Stimulated activated CD8-positive, alpha-beta memory T cell treated with anti-CD3 and anti-CD28 coated beads, Interleukin-15, amount 100 ng/mL, for 1 hour (primary cell): ENCODE measurements around the gene EDIL3.
"Not testable (repeated sequence)": the region's sequence is repeated elsewhere in the genome, so short reads cannot be mapped to it uniquely, and the experiment has no call there.

Source experiments
- DNase-seq: peaks from one replicate; pipeline ENCODE4 v3.0.0-alpha.2; 2020; ENCODE audit warnings: low read depth

Gene EDIL3

DNA sequence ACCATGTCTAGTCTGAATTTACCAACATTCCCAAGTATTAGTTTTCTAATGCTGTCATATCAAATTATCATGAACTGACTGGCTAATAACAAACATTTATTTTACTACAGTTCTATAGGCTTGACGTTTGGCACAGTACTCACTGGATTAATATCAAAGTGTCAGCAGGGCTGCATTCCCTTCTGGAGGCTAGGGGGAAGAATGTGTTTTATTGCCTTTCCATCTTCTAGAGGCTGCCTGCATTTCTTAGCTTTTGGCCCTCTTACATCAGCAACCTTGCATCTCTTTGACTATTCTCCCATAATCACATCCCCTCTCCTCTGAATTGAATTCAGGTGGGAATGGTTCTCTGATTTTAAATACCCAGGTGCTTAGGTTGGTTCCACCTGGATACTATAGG, 84.7 kb downstream of the EDIL3 start:
- DNase-seq = no peak

DNA sequence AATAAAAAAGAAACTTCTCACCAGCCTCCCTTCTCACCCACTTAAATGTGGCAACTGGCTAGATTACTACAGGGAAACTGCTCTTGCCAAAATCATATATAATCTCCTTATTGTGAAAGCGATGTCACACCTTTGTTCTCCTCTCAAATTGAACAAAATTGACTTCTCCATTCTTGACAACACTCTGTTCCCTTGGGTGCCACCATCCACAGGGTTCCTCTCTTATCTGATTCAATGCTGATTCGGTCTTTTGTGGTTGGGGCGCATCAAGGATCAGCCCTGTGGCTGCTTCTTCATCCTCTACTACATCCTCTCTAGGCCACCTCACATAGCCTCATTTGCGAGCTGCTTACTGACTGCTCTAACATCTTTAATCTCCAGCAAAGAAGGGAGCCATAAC, 86.1 kb downstream of the EDIL3 start:
- DNase-seq = no peak

DNA sequence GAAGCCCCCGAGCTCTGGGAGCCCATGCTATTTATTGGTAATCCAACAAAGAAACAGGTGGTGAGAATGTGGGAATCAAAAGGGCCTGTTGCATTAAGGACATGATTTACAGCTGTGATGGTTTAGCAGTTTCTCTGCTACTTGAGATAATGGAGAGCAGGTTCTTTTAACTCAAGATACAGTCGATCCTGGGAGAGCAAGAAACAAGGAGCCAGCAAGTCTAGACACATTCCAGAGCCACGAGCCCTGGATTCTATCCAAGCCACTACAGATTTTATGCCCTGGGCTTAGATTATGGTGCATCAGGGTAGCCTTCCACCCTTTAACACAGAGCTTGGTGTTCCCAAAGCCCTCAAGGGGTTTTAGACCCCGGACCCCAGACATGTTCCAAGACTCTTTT, 87.0 kb downstream of the EDIL3 start:
- DNase-seq = not testable (repeated sequence)

DNA sequence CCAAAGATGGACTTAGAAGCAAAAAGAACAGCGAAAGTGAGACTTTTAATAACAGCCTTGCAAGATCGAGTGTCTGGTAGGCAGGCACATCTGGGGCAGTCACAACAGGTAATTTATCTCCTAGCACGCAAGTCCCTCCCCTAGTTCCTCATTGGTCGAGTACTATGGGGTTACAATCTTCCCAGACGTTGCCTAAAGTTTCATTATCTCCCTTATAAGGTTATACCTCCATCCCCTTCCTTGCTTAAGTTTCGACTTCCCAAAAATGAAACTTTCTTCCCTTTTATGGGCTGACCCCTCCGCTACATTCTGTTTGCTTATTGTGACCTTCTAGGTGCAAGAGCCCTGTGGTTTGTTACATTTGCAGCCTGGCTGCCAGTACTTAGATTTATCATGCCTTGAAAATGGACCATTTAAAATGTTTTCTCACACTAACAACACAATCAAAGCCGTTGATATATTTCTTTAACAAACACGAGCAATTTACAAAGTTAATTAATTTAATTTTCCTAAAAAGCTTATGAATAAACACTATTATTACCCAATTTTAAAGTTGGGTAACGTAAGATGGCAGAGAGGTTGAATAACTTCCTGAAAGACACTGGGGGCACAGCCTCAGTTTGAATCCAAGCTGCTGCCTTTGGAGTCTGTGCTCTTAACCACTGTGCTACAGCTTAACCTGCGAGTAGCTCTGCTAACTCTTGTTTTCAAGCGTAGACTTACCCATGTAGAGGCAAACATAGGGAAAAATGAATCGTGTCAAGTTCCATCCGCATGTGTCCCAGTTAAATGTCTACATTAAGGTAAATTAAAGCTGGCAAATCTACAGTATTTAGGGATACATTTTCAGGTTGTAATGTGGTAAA, 91.7 kb downstream of the EDIL3 start:
- DNase-seq = no peak

DNA sequence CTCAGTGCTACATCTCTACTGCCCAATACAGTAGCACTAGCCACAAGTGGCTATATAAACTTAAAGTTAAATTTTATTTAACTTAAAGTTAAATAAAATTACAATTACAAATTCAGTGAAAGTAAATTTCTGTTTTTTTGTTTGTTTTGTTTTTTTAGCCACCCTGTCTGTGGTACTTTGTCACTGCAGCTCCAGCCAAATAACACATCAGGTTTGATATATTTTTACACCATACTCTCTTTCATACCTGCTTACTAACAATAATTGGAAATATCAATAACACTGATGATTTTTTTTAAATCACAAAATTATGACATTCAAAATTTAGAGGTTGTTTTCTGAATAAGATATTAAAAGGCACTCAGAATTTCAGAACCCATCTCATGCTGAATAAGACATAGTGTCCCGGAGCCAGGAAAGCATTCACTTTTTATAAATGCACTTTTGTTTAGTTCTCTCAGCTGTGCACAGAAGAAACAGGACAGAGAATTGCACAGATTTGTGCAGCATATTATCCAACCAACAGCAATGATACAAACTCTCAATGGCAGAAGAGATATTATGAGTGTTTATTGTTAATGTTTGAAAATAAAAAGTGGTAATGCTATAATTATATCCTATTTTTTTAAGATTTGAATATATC, 92.6 kb downstream of the EDIL3 start:
- DNase-seq = no peak

DNA sequence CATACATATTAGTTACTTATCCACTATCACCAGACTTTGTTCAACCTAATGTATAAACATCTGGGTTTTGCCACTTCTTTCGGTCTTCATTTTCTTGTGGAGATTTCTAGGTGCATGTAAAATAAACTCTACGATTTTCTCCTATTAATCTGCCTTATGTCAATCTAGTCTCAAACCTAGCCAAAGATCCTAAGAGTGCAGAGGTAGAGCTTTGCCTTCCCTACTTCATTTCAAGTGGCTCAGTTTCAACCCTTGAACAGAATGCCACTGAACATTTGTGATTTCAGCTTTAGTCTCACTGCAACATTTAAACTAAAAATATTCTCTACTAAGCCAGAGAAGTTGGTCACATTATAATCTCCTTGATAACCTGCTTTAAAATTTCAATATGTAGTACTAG, 94.0 kb downstream of the EDIL3 start:
- no peak for DNase-seq

DNA sequence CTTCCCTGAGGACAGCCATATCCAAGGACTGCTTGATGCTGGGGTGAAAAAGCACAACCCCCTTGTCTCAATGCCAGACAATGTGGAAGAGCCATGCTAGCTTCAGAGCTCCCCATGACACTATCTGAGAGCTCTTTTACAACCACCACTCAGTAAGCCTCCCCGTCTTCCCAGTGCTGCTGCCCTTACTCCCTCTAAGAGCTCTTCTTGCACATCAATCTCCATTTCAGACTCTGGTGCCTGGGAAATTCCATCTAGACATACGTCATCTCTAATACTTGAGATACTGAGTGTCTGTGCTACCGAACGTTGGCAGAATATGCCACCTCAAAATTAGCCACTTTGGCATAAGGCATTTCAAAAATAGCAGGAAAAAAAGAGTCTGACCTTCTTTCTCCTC, 94.5 kb downstream of the EDIL3 start:
- DNase-seq = no peak

DNA sequence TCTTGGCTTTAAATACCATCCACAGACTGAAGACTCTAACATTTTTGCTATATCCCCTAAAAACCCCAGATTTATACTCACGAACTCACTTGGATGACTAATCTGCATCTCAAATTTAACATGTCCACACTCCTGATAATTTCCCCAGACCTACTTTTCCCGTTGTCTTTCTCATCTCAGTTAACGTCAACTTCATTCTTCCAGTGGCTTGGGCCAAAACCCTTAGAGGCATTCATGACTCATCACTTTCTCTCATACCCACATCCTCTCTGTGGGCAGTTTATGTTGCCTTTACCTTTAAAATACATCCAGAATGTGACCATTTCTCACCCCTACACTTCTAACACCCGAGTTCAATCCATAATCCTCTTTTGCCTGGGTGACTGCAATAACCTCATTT, 96.7 kb downstream of the EDIL3 start:
- no peak for DNase-seq

DNA sequence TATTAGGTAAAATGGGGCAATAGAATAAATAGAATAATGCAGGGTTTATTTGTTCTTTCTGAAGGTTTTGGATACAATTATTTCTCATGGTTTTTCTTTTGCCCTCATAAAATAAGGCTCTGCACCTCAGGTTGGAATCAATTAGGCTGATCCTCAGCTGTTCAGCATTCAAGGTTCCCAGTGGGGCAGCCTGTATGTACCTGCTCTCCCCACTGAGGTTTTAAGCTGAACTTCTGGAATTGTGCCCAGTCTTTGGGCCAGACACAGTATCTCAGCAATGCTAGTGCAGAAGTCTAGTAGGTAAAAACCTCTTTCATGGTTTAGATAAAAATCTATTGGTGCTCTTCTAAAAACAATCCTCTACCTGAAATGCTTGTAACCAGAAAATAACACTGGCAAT, 98.0 kb downstream of the EDIL3 start:
- no peak for DNase-seq

DNA sequence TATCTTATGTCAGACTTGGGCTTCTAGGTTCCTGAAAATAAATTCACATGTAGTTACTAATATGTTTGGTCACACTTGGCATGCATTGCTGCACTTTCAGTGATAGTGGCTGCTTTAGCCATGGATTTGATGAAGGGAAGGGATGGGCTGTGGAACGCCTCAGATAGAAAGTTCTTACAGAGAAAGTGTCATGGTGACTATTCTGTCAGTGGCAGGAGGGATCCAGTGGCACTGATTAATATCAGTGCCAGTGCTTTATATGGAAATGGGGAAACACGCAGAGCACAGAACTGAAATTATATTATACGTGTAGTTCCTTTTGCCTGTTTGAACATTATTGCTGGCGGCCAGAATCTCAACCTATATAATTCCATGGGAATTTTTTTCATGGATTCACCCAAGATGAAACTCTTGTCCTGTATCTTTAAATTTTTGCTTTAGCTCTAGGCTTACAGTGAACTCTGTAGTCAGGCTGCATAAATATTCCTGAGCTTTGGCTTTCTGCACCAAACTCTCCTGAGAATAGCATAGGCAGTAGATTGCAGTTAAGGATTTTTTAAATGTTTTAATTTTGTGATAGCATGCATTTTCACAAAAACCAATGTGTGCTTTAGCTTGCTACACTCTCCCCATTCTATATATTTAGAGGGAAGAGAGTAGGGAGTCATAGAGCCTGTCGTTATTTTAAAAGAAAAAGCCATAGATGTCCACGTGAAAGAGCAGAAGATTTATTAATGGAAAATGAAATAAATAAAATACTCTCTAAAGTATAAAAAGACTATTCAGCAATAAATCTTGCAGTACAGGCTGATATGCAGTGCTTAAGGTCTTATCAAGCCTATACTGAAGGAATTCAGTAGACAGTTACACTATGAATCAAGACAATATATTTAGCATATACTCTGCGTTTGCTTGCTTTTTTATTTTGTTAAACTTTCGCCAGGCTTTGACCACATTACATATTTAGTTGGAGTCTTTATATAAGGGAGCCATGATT, 98.7 kb downstream of the EDIL3 start:
- no peak for DNase-seq

DNA sequence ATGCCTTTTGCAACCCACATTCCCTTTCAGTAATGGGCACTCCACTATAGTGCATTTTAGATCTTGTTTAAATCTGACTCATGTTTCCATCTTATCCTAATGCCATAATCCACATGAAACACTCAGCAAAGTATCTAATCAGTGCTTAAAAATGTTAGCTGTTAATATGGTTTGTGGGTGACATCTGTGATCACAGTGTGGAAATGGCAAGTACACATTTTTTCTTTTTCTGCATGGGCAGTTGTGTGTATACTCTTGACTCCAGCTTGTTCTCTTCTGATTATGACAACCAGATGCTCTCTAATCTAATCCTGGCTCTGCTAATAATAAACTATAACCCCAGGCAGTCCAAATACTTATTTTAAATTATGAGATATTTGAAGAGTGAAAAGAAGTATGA, 103.3 kb downstream of the EDIL3 start:
- DNase-seq = no peak

DNA sequence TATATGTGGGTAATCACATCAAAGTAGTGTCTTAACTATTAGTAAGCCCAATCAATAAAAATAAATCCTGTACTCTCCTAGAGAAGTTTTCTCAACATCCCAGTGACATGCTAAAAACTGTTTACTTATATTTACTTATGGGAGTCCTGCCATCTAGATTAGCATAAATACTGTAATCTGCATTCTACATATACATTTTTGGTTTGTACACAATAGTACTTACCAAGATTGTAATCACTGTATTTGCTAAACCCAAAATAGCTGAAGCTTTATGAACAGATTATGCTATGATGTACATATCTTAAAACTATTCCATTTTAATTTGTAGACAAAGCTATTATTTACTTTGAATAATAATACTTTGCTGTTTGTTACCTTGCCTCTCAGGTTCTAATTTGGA, 105.4 kb downstream of the EDIL3 start:
- DNase-seq = no peak

DNA sequence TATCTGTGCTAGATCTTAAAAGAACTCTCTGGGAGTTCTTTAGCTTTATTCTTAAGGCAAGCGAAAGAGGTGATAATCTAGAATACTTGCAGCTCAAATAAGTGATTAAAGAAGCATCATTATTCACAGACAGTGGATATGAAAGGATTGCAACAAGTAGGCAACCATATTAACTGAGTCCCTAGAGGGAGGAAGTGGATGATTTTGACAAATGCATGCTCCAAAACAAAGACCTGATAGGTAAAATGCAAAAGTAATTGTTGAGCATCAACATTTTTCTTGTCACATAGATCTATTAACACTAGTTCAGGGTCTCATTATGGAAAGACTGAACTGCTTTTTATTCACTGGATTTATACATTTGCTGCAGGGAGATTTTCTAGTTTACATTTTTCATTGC, 109.1 kb downstream of the EDIL3 start:
- no peak for DNase-seq

DNA sequence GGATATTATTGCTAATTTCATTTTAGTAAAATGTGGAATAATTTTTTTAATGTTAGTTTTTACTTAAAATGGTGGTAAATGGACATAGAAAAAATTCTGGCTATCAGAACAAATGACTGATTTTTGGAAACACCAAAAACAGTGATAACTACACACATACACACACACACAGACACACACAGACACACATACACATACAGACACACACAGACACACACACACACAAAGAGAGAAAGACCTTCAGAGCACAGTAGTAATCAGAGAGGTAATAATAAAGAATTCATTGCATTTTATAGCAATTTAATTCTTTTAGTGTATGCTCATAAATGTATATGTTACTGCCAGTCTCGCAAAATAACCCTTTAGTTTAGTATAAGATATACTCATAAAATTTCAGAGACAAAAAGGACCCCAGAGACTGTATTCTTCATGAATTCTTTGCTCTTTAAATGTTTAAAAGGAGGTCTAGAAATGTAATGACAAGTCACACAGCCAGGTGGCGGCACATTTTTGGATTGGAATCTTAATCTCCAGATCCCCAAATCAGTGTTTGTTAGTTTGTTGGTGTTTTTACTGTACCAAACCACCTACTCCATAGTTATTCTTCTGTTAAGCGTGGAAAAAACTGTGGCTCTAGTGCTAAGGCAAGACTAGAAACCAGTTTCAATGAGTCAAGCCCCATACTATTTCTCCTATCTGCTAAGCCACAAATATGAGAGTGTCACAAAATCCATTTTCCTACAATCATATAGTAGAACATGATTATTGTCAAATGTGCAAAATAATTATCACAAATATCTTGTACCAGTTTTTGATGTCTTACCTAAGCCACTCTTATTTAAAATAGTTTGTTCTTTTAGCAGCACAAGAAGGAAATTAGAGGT, 109.9 kb downstream of the EDIL3 start:
- DNase-seq = no peak

DNA sequence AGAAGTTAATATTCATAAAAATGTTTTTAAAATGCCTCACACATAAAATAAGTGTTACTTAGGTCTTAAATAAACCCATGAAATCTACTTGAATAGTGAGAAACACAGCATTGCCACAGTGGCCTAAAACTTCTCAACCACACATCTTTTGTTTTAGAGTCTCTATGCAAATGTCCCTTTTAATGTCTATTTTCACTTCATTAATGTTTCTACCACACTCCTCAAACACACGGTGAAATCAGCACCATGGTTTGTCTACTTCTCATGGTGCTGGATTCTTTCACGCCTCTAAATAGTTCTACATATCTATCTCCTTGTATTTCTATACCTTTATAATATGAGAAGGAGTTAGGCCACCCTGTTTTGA, 111.2 kb downstream of the EDIL3 start:
- no peak for DNase-seq

DNA sequence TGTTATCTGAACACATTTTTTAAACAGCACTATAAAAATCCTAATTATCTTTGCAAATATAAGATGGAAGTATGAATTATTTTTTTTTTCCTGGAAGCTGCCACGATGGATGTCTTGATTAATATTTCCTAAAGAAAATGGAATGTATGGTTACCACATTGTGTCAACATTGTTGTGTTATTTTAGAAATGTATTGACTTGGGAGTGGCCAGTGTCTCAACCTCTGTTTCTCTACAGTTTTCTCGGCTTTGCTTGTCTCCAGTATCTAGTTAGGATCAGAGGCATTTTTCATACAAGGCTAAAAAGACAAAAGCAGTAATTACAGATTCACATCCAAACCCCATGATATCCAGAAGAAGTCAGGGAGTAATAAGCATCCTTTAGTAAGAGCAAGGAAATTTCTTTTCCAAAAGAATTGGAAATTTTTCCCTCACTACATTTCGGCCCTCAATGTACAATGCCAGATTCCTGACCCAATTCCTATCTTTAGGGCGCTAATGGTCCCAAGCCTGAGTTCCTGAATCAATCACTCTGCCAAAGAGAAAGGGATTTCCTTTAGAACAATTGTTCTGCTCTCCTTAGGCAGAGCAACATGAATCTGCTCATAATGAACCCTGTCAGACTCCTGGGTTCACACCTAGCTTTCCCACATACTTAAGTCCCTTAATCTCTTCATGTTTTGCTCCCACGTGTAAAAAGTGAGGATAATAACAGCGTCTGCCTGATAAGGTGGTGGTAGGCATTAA, 111.7 kb downstream of the EDIL3 start:
- no peak for DNase-seq

DNA sequence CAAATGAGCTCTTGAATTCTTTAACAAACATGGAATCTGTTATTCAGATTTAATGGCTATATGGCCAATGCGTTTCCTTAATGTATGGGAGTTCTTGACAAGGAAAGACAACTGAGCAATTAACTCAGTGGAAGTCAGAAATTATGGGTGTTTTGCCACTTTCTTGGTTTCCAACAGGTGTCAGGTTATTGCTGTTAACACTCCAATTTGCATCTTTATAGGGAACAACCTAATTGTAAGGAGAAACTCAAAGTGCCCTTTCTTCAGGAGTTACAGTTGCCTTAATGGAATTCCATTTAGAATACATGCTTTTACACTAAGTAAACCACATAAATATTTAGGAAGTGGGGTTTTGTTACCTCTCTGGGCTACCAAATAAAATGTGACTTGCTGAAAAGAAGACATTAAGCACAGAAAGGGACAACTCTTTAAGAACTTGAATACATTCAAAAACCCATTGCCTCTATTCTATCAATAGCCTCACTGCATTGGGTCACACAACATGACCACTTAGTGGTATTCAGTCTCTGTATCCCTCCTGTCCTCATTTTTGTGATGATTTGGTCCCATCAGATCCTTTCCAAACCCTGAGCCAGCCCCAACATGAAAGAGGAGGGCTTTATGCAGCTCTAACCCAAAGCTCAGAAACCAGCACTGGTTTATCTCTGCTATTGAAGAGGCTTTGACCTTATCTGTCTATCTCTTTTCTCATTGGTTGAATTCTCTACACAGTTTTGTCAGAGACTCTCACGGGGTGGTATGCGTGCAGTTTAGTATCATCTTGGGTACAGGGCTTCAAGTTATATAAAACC, 118.7 kb downstream of the EDIL3 start:
- no peak for DNase-seq

DNA sequence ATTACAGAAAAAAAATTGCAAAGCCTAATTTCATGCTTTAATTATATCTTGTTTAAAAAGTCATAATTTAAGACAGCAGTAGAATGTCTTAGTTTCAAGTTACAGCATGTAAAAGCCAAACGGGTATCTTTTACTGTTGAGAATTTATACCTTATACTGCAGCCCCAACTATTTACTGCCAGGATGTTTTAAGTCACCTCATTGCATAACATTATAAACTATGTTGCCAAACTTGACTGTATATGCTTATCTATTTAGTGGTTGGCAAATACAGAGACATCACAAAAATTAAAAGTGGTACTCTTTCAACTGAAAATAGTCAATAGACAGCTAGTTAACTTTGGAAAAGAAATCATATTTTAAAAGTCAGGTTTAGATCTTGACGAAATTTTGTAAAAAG, 119.5 kb downstream of the EDIL3 start:
- DNase-seq = no peak

DNA sequence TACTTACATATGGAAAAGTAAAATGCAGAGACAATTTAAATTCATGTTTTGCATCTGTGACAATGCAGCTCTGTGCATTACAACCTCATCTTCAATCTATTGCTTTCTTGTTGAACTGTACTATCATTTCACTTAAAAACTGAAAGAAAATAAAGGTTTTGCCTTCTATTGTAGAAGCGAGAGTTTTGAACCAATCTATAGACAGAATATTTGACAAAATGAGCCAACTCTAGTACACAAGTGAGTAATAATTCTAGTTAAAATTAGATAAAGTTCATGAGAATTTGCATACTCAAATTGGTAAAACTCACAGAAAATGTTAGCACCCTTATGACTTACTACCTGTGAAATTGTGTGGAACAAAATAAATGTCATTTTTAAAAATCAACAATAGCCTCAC, 123.7 kb downstream of the EDIL3 start:
- no peak for DNase-seq

DNA sequence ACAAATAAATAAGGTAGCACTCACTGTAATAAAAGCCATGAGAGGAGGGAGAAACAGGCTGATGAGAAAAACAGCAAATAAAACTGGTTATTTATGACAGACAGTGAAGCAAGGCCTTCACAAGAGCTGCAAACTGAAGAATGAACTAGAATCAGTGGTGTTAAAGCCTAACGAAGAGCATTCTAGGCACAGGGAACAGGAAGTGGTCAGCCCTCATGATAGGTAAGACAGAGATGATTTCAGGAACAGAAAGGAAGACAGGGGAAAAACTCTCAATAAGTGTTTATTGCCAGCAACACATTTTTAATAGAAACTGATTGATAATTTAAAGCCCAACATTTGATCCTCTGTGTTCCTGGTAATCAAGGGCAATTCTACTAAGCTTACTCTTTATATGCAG, 124.5 kb downstream of the EDIL3 start:
- no peak for DNase-seq
